Naive B cell (primary cell): ENCODE measurements around the gene PWWP2A. TPM values are rescaled to one million over a fixed set of nuclear protein-coding genes. Genes with fewer than 3 reads are reported as not detected.
A peak's percentile ranks its signal among the peaks of the same experiment; 100 is the strongest.

Experiments
- ATAC-seq, 2 donors: fragments of 150-1000 bp; cut with Tn5 transposase; 2 replicates each; pipeline ENCODE4 v1.10.0; 2021; ENCODE audit warnings: low read depth in 2 of 2, mild to moderate bottlenecking in 2 of 2, moderate library complexity in 2 of 2
- DNase-seq: peaks from one replicate; pipeline ENCODE4 v3.0.0; 2022
- H3K27ac Mint-ChIP-seq, 6 donors: one replicate each; pipeline ENCODE4 v1.8.0; 2020 to 2022; ENCODE audit warnings: mild to moderate bottlenecking in 6 of 6, mixed read lengths in 6 of 6, moderate library complexity in 5 of 6, inconsistent platforms in 2 of 6
- H3K27me3 Mint-ChIP-seq, 3 donors: one replicate each; pipeline ENCODE4 v1.8.0; 2021 to 2022; ENCODE audit warnings: mixed read lengths in 3 of 3, mild to moderate bottlenecking in 1 of 3
- H3K36me3 Mint-ChIP-seq, 2 donors: one replicate each; pipeline ENCODE4 v1.8.0; 2020 to 2022; ENCODE audit warnings: mixed read lengths in 2 of 2, inconsistent platforms in 1 of 2, mild to moderate bottlenecking in 1 of 2
- H3K4me1 Mint-ChIP-seq, 3 donors: one replicate each; pipeline ENCODE4 v1.8.0; 2020 to 2022; ENCODE audit warnings: mixed read lengths in 3 of 3, inconsistent platforms in 1 of 3, mild to moderate bottlenecking in 1 of 3, moderate library complexity in 1 of 3
- H3K4me3 Mint-ChIP-seq, 8 donors: one replicate each; pipeline ENCODE4 v1.8.0; 2020 to 2022; ENCODE audit warnings: mild to moderate bottlenecking in 8 of 8, mixed read lengths in 8 of 8, moderate library complexity in 8 of 8, inconsistent platforms in 2 of 8
- H3K9me3 Mint-ChIP-seq, 7 donors: one replicate each; pipeline ENCODE4 v1.8.0; 2020 to 2022; ENCODE audit warnings: mixed read lengths in 7 of 7, mild to moderate bottlenecking in 5 of 7, inconsistent platforms in 2 of 7, moderate library complexity in 1 of 7
- polyA plus RNA-seq, 6 donors: library from polyadenylated mRNA; unstranded; fragments of 300-500 nt; fragmentation: Illumina TruSeq; gene quantifications; one replicate each; pipeline ENCODE4 v1.2.3, GENCODE V29; 2021; ENCODE audit warnings: low read depth in 6 of 6

Gene PWWP2A
- polyA plus RNA-seq, 6 donors from 2014 or later = 8.4 to 44.8 (median 36.0) TPM

DNA sequence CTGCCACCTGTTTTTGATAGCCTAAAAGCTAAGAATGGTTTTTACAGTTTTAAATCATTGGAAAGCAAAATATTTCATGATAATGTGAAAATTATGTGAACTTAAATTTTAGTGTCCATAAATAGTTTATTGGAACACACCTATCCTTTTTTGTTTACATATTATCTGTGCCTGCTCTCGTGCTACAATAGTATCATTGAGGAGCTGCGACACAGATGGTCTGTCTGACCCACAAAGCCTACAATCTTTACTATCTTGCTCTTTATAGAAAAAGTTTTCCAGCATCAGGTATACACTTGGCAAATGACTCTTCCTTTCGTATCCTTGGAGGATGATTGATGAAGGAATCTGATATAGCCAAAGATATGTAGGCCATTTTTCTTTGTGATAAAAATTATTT lies 70.2 kb downstream of the PWWP2A start:
- Mint-ChIP-seq H3K36me3 (peaks cover 37 to 52% of the 10 kb centered on the region in 2 donors), H3K9me3 (no peaks in the 10 kb centered on the region), H3K27ac (peak overlapping the region in 2 of 6 donors; percentile 20 to 81), H3K4me1 (no peaks in the 10 kb centered on the region), H3K4me3 (no peak overlapping the region), H3K27me3 (no peaks in the 10 kb centered on the region)
- ATAC-seq (no peak), DNase-seq (no peak)

DNA sequence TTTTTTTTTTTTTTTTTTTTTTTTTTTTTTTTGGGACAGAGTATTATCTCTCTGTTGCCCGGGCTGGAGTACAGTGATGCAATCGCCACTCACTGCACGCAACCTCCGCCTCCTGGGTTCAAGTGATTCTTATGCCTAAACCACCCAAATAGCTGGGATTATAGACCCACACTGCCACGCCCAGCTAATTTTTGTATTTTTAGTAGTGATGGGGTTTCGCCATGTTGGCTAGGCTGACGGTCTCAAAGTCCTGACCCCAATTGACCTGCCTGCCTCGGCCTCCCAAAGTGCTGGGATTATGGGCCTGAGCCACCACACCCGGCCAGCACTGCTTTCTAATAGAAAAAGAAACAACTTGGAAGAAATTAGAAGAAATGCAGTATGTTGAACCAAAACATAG lies 71.1 kb downstream of the PWWP2A start:
- H3K4me3 Mint-ChIP-seq = no peak overlapping the region
- DNase-seq (no peak), ATAC-seq (no peak)
- H3K4me1 Mint-ChIP-seq = no peaks in the 10 kb centered on the region
- no peaks in the 10 kb centered on the region for H3K9me3 Mint-ChIP-seq
- H3K36me3 Mint-ChIP-seq = peaks cover 30 to 46% of the 10 kb centered on the region in 2 donors
- no peaks in the 10 kb centered on the region for H3K27me3 Mint-ChIP-seq
- no peak overlapping the region for H3K27ac Mint-ChIP-seq

DNA sequence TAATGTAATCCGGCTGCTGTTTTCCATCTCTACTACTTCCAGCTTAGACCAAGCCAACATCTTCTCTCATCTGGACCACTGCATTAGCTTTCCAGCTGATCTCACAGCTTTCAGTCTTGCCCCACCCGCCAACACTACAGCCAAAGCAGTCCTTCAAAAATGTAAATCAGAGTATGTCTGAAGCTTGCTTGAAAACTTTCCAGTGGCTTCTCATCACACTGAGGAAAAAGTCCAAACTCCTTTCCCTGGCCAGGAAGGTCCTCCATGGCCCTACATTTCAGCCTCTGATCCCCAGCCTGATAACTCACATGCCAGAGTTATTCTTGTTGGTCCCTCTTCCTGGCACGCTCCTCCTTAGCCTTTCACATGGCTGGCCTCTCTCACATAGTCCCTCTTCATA lies 71.8 kb downstream of the PWWP2A start:
- H3K9me3 Mint-ChIP-seq = no peaks in the 10 kb centered on the region
- H3K4me3 Mint-ChIP-seq = no peak overlapping the region
- peak overlapping the region in 2 of 6 donors; percentile 21 to 73 for H3K27ac Mint-ChIP-seq
- H3K4me1 Mint-ChIP-seq = no peaks in the 10 kb centered on the region
- no peaks in the 10 kb centered on the region for H3K27me3 Mint-ChIP-seq
- peaks cover 30 to 41% of the 10 kb centered on the region in 2 donors for H3K36me3 Mint-ChIP-seq
- no peak for DNase-seq
- ATAC-seq = no peak

DNA sequence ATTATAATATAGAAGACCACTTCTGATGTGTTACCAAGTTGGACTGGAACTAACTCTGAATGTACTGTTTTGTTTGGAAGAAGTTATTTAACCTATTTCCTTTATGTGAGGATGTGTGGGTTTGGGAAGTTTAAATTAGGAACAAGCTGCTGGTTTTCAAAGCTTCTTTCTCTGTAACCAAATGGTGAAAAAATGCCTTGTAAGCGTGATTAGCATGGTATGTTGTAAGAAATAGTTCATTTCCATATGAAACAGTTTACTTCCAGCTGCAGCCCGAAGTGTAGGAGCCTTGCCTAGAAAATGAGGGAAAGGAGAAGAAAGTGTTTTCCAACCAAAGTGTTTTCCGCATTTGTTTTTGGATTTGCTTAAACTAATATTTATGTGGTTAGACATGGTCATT lies 74.3 kb downstream of the PWWP2A start:
- peaks cover 24 to 30% of the 10 kb centered on the region in 2 donors for H3K36me3 Mint-ChIP-seq
- no peak overlapping the region for H3K27ac Mint-ChIP-seq
- no peak overlapping the region for H3K4me3 Mint-ChIP-seq
- ATAC-seq (no peak), DNase-seq (no peak)
- no peaks in the 10 kb centered on the region for H3K9me3 Mint-ChIP-seq
- H3K27me3 Mint-ChIP-seq = no peaks in the 10 kb centered on the region
- H3K4me1 Mint-ChIP-seq = no peaks in the 10 kb centered on the region

DNA sequence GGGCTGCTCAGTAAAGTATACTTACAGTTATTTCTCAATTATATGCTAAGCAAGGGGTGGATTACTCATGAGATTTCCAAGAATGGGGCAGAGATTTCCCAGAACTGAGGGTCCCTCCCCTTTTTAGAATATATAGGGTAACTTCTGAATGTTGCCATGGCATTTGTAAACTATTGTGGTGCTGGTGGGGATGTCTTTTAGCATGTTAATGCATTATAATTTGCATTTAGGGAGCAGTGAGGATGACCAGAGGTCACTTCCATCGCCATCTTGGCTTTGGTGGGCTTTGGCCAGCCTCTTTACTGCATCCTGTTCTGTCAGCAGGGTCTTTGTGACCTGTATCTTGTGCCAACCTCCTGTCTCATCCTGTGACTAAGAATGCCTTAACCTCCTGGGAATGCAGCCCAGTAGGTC lies 74.9 kb downstream of the PWWP2A start:
- Mint-ChIP-seq H3K4me3 (no peak overlapping the region), H3K4me1 (no peaks in the 10 kb centered on the region), H3K9me3 (no peaks in the 10 kb centered on the region), H3K27ac (peak overlapping the region in 1 of 6 donors; percentile 79), H3K27me3 (no peaks in the 10 kb centered on the region), H3K36me3 (peaks cover 21 to 27% of the 10 kb centered on the region in 2 donors)
- DNase-seq (no peak), ATAC-seq (no peak)

DNA sequence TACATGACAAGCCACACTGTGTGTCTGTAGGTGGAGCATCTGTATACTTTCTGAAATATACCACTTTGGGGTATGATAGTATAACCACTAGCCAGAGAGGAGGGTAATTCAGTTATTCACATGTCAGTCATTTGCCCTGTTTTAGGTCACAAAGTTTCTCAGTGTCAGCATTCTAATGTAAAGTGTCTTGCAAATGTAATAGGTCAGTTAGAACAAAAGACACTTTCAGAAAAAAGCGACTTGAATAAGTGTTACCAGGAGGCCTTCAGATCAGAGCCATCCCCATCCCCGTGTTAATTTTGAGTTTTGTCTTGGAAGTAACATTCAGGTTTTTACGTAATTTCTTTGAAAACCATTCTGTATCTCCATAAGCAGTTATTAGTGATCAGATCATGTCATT lies 76.6 kb downstream of the PWWP2A start:
- Mint-ChIP-seq H3K4me1 (no peaks in the 10 kb centered on the region), H3K27ac (no peak overlapping the region), H3K4me3 (no peak overlapping the region), H3K27me3 (no peaks in the 10 kb centered on the region), H3K9me3 (no peaks in the 10 kb centered on the region), H3K36me3 (peaks cover 13 to 30% of the 10 kb centered on the region in 2 donors)
- DNase-seq (no peak), ATAC-seq (no peak)

Other genes with a start within 250 kb of the PWWP2A start
- gene ADRA1B, start 203.0 kb downstream of the PWWP2A start, polyA plus RNA-seq = not detected
- gene TTC1, start 110.3 kb downstream of the PWWP2A start, polyA plus RNA-seq = 100 to 1,000 TPM in 2 of 6 donors, 10 to 100 TPM in 4; 85.2 to 153 (median 96.7) TPM
- not detected for gene FABP6, start 110.1 kb upstream of the PWWP2A start, polyA plus RNA-seq
- under 1 TPM in 1 of 6 donors, not detected in 5; 0.12 TPM for gene CCNJL, start 193.1 kb upstream of the PWWP2A start, polyA plus RNA-seq